ENCODE results near the gene APPL2. TPM values are rescaled to one million over a fixed set of nuclear protein-coding genes. Genes with fewer than 3 reads are reported as not detected.
A peak's percentile ranks its signal among the peaks of the same experiment; 100 is the strongest.
"Not testable (repeated sequence)": the region's sequence is repeated elsewhere in the genome, so short reads cannot be mapped to it uniquely, and the experiment has no call there.

The APPL2 gene
- total RNA-seq, 1 experiment from 2014 or later = 16.1 TPM

GRCh38 chr12:105267711-105268110, 31.7 kb upstream of the APPL2 start:
- Histone ChIP-seq H3K36me3 (no peaks in the 10 kb centered on the region), H3K4me3 (no peak overlapping the region), H3K4me1 (no peaks in the 10 kb centered on the region), H3K27me3 (no peaks in the 10 kb centered on the region), H3K9me3 (replicated peaks) (no peaks in the 10 kb centered on the region), H3K27ac (no peak overlapping the region)
- DNase-seq = peak; percentile 32 to 62

- H3K27me3 ChIP-seq = no peaks in the 10 kb centered on the region
- no peaks in the 10 kb centered on the region for H3K9me3 ChIP-seq (replicated peaks)
- no peak overlapping the region for H3K4me3 ChIP-seq
- no peak overlapping the region for H3K27ac ChIP-seq
- DNase-seq = no peak
- no peaks in the 10 kb centered on the region for H3K4me1 ChIP-seq
- no peaks in the 10 kb centered on the region for H3K36me3 ChIP-seq
Observed at GRCh38 chr12:105264771-105265170, 28.8 kb upstream of the APPL2 start.

- Histone ChIP-seq H3K27ac (no peak overlapping the region), H3K4me3 (no peak overlapping the region), H3K4me1 (no peaks in the 10 kb centered on the region), H3K27me3 (no peaks in the 10 kb centered on the region), H3K36me3 (no peaks in the 10 kb centered on the region), H3K9me3 (replicated peaks) (no peaks in the 10 kb centered on the region)
- DNase-seq = no peak
Observed at GRCh38 chr12:105262461-105263184, 26.6 kb upstream of the APPL2 start.

GRCh38 chr12:105261010-105261409, 25.0 kb upstream of the APPL2 start:
- Histone ChIP-seq H3K27ac (no peak overlapping the region), H3K4me1 (no peaks in the 10 kb centered on the region), H3K27me3 (no peaks in the 10 kb centered on the region), H3K9me3 (replicated peaks) (no peaks in the 10 kb centered on the region), H3K4me3 (no peak overlapping the region), H3K36me3 (no peaks in the 10 kb centered on the region)
- DNase-seq = no peak

GRCh38 chr12:105259226-105259625, 23.3 kb upstream of the APPL2 start:
- DNase-seq = no peak
- Histone ChIP-seq H3K4me3 (no peak overlapping the region), H3K27ac (no peak overlapping the region)

GRCh38 chr12:105257321-105257728, 21.4 kb upstream of the APPL2 start:
- no peak overlapping the region for H3K27ac ChIP-seq
- H3K4me3 ChIP-seq = no peak overlapping the region
- H3K4me1 ChIP-seq = peaks cover 4% of the 10 kb centered on the region; the same call in 1 of the 2 replicates
- H3K9me3 ChIP-seq (replicated peaks) = no peaks in the 10 kb centered on the region
- no peak for DNase-seq
- no peaks in the 10 kb centered on the region for H3K27me3 ChIP-seq
- no peaks in the 10 kb centered on the region for H3K36me3 ChIP-seq

More at GRCh38 chr12:105259226-105259625, 23.3 kb upstream of the APPL2 start:
- Histone ChIP-seq H3K4me1 (peaks cover under 1% of the 10 kb centered on the region; the same call in 1 of the 2 replicates), H3K9me3 (replicated peaks) (no peaks in the 10 kb centered on the region), H3K36me3 (no peaks in the 10 kb centered on the region), H3K27me3 (no peaks in the 10 kb centered on the region)

- H3K27me3 ChIP-seq = no peaks in the 10 kb centered on the region
- DNase-seq = no peak
- peaks cover 4% of the 10 kb centered on the region; the same call in 1 of the 2 replicates for H3K4me1 ChIP-seq
- H3K4me3 ChIP-seq = no peak overlapping the region
- H3K36me3 ChIP-seq = no peaks in the 10 kb centered on the region
- no peak overlapping the region for H3K27ac ChIP-seq
- H3K9me3 ChIP-seq (replicated peaks) = no peaks in the 10 kb centered on the region
Observed at GRCh38 chr12:105256921-105257320, 20.9 kb upstream of the APPL2 start.

- H3K9me3 ChIP-seq (replicated peaks); H3K27me3 ChIP-seq; H3K27ac ChIP-seq; DNase-seq; H3K4me1 ChIP-seq; H3K4me3 ChIP-seq; H3K36me3 ChIP-seq: not testable (repeated sequence)
Observed at GRCh38 chr12:105256431-105256830, 20.5 kb upstream of the APPL2 start.

GRCh38 chr12:105256011-105256410, 20.0 kb upstream of the APPL2 start:
- H3K27ac ChIP-seq = no peak overlapping the region

GRCh38 chr12:105253866-105254513, 18.0 kb upstream of the APPL2 start:
- H3K9me3 ChIP-seq (replicated peaks) = no peaks in the 10 kb centered on the region
- DNase-seq = peak in 1 of 2 experiments; percentile 22
- H3K4me3 ChIP-seq = no peak overlapping the region
- H3K27ac ChIP-seq = peak overlapping the region; percentile 42
- H3K36me3 ChIP-seq = no peaks in the 10 kb centered on the region
- peaks cover 4% of the 10 kb centered on the region; the same call in 1 of the 2 replicates for H3K4me1 ChIP-seq
- H3K27me3 ChIP-seq = no peaks in the 10 kb centered on the region

More at GRCh38 chr12:105256011-105256410, 20.0 kb upstream of the APPL2 start:
- peaks cover 4% of the 10 kb centered on the region; the same call in 1 of the 2 replicates for H3K4me1 ChIP-seq
- no peak for DNase-seq
- no peak overlapping the region for H3K4me3 ChIP-seq
- H3K27me3 ChIP-seq = no peaks in the 10 kb centered on the region
- no peaks in the 10 kb centered on the region for H3K36me3 ChIP-seq
- H3K9me3 ChIP-seq (replicated peaks) = no peaks in the 10 kb centered on the region

GRCh38 chr12:105252901-105253300, 16.9 kb upstream of the APPL2 start:
- no peak overlapping the region for H3K4me3 ChIP-seq
- no peaks in the 10 kb centered on the region for H3K36me3 ChIP-seq
- H3K27me3 ChIP-seq = no peaks in the 10 kb centered on the region
- no peak overlapping the region for H3K27ac ChIP-seq
- no peak for DNase-seq
- H3K4me1 ChIP-seq = peaks cover 4% of the 10 kb centered on the region; the same call in 1 of the 2 replicates
- H3K9me3 ChIP-seq (replicated peaks) = no peaks in the 10 kb centered on the region

- not testable (repeated sequence) for H3K36me3 ChIP-seq; H3K27ac ChIP-seq; H3K4me3 ChIP-seq; DNase-seq; H3K4me1 ChIP-seq; H3K9me3 ChIP-seq (replicated peaks); H3K27me3 ChIP-seq
Observed at GRCh38 chr12:105245776-105246427, 9.9 kb upstream of the APPL2 start.

- no peak overlapping the region for H3K4me3 ChIP-seq
- no peak overlapping the region for H3K27ac ChIP-seq
- H3K9me3 ChIP-seq (replicated peaks) = no peaks in the 10 kb centered on the region
- no peaks in the 10 kb centered on the region for H3K36me3 ChIP-seq
- no peak for DNase-seq
- H3K27me3 ChIP-seq = no peaks in the 10 kb centered on the region
- no peaks in the 10 kb centered on the region for H3K4me1 ChIP-seq
Observed at GRCh38 chr12:105245291-105245690, 9.3 kb upstream of the APPL2 start.

- Histone ChIP-seq H3K36me3 (no peaks in the 10 kb centered on the region), H3K27me3 (no peaks in the 10 kb centered on the region), H3K9me3 (replicated peaks) (no peaks in the 10 kb centered on the region), H3K27ac (no peak overlapping the region), H3K4me3 (no peak overlapping the region), H3K4me1 (no peaks in the 10 kb centered on the region)
- DNase-seq = no peak
Observed at GRCh38 chr12:105240228-105240627, 4.3 kb upstream of the APPL2 start.

GRCh38 chr12:105239304-105239703, 3.3 kb upstream of the APPL2 start:
- Histone ChIP-seq H3K27me3 (no peaks in the 10 kb centered on the region), H3K27ac (no peak overlapping the region), H3K9me3 (replicated peaks) (no peaks in the 10 kb centered on the region), H3K4me1 (peaks cover 4% of the 10 kb centered on the region; the same call in 1 of the 2 replicates), H3K4me3 (no peak overlapping the region), H3K36me3 (no peaks in the 10 kb centered on the region)
- DNase-seq = no peak

All from SJCRH30 (cell line).